Lower lobe of right lung (tissue), 2 donors: ENCODE data around the gene DNAH9. TPM values are rescaled to one million over a fixed set of nuclear protein-coding genes. Genes with fewer than 3 reads are reported as not detected.

Experiments
- ATAC-seq, 2 donors: fragments of 200-7000 bp; cut with Tn5 transposase; one replicate each; pipeline ENCODE4 v1.9.1; 2020 to 2022; ENCODE audit warnings: mild to moderate bottlenecking in 2 of 2, moderate library complexity in 2 of 2
- DNase-seq: peaks from one replicate; pipeline ENCODE4 v3.0.0-alpha.2; 2020
- H3K27ac ChIP-seq: fragments of 200-600 bp; one replicate; pipeline ENCODE4 v1.8.0; 2022
- H3K27me3 ChIP-seq: fragments of 200-600 bp; one replicate; pipeline ENCODE4 v1.8.0; 2022; ENCODE audit warnings: low read depth
- H3K36me3 ChIP-seq: fragments of 200-600 bp; one replicate; pipeline ENCODE4 v1.8.0; 2022; ENCODE audit warnings: mild to moderate bottlenecking
- H3K4me1 ChIP-seq: fragments of 200-600 bp; one replicate; pipeline ENCODE4 v1.8.0; 2022
- H3K4me3 ChIP-seq: fragments of 200-600 bp; one replicate; pipeline ENCODE4 v1.8.0; 2022; ENCODE audit warnings: mild to moderate bottlenecking
- H3K9me3 ChIP-seq: fragments of 200-600 bp; one replicate; pipeline ENCODE4 v1.8.0; 2022
- CTCF ChIP-seq: fragments of 200-600 bp; IDR thresholded peaks from one replicate; pipeline ENCODE4 v1.8.0; 2022; ENCODE audit warnings: antibody characterized with exemption, mild to moderate bottlenecking
- intact Hi-C: fragments of 100-400 bp; cut with DNase I; formaldehyde crosslinking; loops from one replicate; pipeline ENCODE4 v1.11.0; 2022
- total RNA-seq: library from RNA; stranded (reverse); fragmentation: NEBNext Ultra II Directional; extraction: Animal tissue kit (Norgen Biotek cat#: 25700); gene quantifications from one replicate; pipeline ENCODE4 v1.2.1, GENCODE V29; 2021
- donor health status: DM: no; HTN: yes; CAD: no; lungs with severe emphysema.

DNAH9 gene
- total RNA-seq, 1 donor from 2014 or later, result 22.3 TPM

- TF ChIP-seq CTCF, result no peak
- Histone ChIP-seq H3K27me3 (no peaks in the 10 kb centered on the region), H3K9me3 (no peaks in the 10 kb centered on the region), H3K4me1 (peaks cover 5% of the 10 kb centered on the region), H3K36me3 (no peaks in the 10 kb centered on the region), H3K27ac (no peak overlapping the region), H3K4me3 (no peak overlapping the region)
- intact Hi-C loops, result no loop called here
- ATAC-seq (no peak), DNase-seq (no peak)
Observed at GRCh38 chr17:11924076-11924475, 325.8 kb downstream of the DNAH9 start.

- ATAC-seq (no peak), DNase-seq (no peak)
- no peaks in the 10 kb centered on the region for H3K27me3 ChIP-seq
- H3K36me3 ChIP-seq, result no peaks in the 10 kb centered on the region
- TF ChIP-seq CTCF, result no peak
- no peak overlapping the region for H3K27ac ChIP-seq
- intact Hi-C loops, result no loop called here
- no peak overlapping the region for H3K4me3 ChIP-seq
- H3K4me1 ChIP-seq, result peaks cover 5% of the 10 kb centered on the region
- no peaks in the 10 kb centered on the region for H3K9me3 ChIP-seq
Observed at GRCh38 chr17:11925262-11926021, 327.2 kb downstream of the DNAH9 start.

- Histone ChIP-seq H3K4me1 (peaks cover 5% of the 10 kb centered on the region), H3K36me3 (no peaks in the 10 kb centered on the region), H3K9me3 (no peaks in the 10 kb centered on the region), H3K27me3 (no peaks in the 10 kb centered on the region), H3K4me3 (no peak overlapping the region), H3K27ac (no peak overlapping the region)
- DNase-seq, result no peak
- ATAC-seq, result no peak
- intact Hi-C loops, result no loop called here
- no peak for TF ChIP-seq CTCF
Observed at GRCh38 chr17:11928436-11928835, 330.2 kb downstream of the DNAH9 start.

GRCh38 chr17:11932337-11932898, 334.1 kb downstream of the DNAH9 start:
- intact Hi-C loops, result no loop called here
- H3K27ac ChIP-seq, result no peak overlapping the region
- ATAC-seq (no peak), DNase-seq (no peak)
- H3K4me3 ChIP-seq, result no peak overlapping the region
- H3K4me1 ChIP-seq, result no peaks in the 10 kb centered on the region
- no peaks in the 10 kb centered on the region for H3K9me3 ChIP-seq
- TF ChIP-seq CTCF, result no peak
- no peaks in the 10 kb centered on the region for H3K36me3 ChIP-seq
- H3K27me3 ChIP-seq, result peaks cover 6% of the 10 kb centered on the region

- no peaks in the 10 kb centered on the region for H3K9me3 ChIP-seq
- H3K27me3 ChIP-seq, result peaks cover 6% of the 10 kb centered on the region
- intact Hi-C loops, result no loop called here
- no peaks in the 10 kb centered on the region for H3K36me3 ChIP-seq
- ATAC-seq (no peak), DNase-seq (no peak)
- TF ChIP-seq CTCF, result peak; percentile 85
- H3K4me3 ChIP-seq, result no peak overlapping the region
- H3K27ac ChIP-seq, result no peak overlapping the region
- no peaks in the 10 kb centered on the region for H3K4me1 ChIP-seq
Observed at GRCh38 chr17:11935734-11936406, 337.6 kb downstream of the DNAH9 start.
